Measurements from ENCODE around the gene CST7.
"Not testable (repeated sequence)": the region's sequence is repeated elsewhere in the genome, so short reads cannot be mapped to it uniquely, and the experiment has no call there.

The CST7 gene

DNA sequence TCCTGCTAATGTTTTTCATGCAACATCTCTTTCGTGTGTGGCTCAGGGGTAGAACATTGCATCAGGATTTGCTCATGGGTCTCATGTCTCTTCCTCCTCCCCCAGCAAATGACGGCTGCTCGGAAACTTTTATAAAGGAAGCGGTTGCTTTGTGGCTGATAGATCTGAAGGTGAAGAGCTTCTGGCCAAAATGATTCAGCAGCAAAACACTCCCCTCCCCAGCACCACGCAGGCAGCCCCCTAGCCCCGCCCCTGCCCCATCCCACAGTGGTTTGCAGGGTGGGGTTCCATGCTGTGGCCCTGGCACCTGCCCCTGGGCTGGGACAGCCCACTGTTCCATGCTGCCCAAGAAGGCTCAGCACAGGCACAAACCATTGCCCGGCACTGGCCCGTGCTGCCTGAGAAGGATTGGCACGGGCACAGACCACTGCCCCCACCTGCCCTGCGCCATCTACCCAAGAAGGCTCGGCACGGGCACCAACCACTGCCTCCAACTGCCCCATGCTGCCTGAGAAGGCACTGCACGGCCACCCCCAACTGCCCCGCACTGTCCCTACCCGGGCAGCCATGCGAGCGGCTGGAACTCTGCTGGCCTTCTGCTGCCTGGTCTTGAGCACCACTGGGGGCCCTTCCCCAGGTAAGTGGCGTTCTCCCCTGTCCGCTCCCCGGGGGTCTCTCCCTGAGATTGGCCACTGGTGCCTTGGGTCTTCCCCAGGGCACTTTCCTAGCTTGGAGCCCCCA, at the start of gene CST7:
Gene CST7, plus strand, starts transcription at position 331 of the 741 bp plus-strand sequence. Its CDS starts 237 bp downstream, at position 568.
- DNase-seq (ENCODE audit: low read depth), result peak; percentile 22

GRCh38 chr20:24906806-24907205, 42.3 kb upstream of the CST7 start:
- DNase-seq (ENCODE audit: low read depth), result no peak

DNA sequence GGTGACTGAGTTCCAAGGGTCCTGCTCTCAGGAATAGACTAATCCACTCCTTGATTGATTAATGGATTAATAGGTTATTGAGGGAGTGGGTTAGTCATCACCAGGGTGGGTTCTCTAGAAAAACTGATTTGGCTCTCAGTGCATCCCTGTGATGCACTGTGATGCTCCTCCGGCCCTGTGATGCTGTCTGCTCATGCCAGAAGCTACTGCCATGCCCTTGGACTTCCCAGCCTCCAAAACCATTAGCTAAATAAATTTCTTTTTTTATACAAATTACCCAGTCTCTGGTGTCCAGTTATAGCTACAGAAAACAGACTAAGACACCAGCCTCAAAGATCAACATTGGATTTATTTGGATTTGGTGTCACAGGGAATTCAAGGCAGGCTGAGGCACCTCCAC, 40.4 kb upstream of the CST7 start:
- no peak for DNase-seq (ENCODE audit: low read depth)

DNA sequence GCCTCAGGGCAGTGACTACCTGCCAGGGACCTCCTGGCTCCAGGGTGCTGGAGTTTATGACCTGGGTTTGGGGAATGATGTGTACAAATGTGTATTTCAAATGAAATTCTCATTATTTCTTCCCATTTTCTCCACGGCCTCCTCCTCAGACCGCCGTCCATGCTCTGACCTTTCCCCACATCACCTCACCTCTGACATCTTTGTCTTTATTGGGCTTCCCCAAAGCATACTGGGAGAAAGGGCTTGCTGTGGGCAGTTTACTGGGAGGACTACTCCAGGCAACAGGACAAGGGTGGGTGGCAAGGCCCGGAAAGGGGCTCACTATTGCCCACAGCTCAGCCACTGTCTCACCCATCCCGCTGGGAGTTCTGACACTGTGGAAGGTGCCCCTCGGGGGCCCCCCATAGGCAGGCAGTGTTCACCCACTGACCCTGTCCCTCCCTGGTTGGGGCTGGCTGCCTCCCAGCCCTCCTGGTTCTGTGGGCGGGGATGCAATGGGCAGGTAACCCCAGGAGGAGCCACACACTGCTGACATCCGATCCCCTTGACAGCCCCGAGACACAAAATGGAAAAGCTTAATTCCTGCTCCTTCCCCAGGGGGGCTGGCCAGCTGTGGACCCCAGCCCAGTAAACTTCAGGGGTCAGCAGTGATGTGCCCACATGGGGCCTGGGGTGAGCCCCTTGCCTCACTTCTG, 39.8 kb upstream of the CST7 start:
- DNase-seq (ENCODE audit: low read depth), result no peak

DNA sequence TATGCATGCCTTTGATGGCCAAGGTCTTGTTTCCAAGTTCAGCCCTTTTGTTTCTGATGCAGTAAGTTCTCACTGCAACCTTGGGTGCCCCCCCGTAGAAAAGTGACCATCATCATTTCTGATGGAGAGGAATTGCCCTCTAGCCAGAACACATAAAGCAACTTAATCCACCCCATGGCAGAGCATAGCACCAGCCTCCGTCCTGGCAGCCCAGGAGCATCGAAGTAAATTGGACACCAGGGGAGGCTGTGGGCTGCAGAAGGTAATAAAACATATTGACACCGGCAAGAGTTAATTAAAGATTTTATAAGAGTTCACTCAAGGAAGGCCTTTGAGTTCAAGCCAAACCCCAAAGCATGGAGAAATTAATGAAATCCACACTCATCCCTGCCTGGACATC, 39.2 kb upstream of the CST7 start:
- DNase-seq (ENCODE audit: low read depth), result no peak

DNA sequence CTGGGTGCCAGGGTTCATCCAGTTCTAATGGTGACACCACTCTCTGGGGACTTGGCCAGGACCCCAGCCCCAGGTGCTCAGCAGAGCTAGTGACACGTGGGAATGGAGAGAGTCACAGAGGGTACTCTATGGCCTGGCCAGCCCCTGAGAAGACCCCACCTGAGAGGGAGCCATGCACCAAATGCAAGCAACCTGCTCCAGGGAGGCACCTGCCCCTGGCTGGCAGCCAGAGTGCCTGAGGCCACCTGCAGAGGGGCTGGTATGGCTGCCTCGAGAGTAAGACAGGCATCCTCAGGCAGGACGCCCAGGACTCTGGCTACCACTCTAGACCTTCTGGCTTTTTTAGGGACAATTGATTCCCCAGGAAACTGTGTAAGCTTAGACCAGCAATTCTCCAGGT, 38.6 kb upstream of the CST7 start:
- DNase-seq (ENCODE audit: low read depth), result no peak

- no peak for DNase-seq (ENCODE audit: low read depth)
Measured at GRCh38 chr20:24911461-24911860, 37.6 kb upstream of the CST7 start.

DNA sequence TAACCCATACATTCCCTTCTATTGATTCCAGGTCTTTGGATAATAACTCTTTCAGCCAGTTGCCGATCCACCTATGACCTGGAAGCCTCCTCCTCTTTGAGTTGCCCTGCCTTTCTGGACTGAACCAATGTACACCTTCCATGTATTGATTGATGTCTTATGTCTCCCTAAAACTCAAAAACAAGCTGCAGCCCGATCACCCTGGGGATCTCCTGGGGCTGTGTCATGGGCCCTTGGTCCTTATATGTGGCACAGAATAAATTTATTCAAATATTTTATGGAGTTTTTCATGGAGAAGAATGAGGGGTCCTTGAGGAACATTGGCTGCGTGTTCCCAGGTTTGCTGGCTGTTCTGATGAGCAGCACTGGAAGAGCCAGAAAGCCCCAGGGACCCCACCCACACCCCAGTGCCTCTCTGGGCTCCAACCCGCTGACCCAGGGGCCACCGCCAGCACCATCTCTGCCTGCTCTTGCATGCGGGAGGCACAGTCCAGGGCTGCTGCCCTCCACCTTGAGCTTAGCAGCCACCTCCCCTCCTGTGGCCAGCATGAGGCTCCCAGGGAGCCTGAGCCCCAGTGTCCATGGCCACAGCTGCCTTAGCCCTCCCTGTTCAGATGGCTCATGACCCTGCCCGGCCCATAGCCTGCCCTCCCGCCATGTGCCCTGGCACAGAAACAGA, 36.5 kb upstream of the CST7 start:
- no peak for DNase-seq (ENCODE audit: low read depth)

DNA sequence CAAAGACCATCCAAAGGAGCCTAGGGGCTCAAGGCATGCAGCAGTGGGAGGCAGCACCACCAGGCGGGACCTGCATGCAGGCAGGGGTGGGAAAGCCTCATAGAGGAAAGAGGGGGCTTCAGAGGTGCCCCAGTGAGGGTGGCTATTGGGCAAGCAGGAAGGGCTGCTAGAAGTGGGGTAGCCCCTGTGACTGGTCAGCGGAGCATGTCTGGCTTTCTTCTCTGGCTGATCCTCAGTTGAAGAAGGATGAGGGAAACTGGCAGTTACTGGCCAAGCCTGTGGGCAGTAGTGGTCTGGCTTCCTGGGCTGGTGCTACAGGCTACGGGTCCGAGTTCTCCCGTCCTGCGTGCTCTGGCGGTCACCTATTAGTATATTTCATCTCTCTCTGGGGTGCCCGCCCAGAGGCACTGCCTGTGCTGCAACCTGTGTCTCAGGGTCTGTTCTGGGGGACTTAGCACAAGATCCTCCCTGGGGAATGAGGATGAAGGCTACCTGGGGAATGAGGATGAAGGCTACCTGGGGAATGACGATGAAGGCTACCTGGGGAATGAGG, 35.9 kb upstream of the CST7 start:
- no peak for DNase-seq (ENCODE audit: low read depth)

DNA sequence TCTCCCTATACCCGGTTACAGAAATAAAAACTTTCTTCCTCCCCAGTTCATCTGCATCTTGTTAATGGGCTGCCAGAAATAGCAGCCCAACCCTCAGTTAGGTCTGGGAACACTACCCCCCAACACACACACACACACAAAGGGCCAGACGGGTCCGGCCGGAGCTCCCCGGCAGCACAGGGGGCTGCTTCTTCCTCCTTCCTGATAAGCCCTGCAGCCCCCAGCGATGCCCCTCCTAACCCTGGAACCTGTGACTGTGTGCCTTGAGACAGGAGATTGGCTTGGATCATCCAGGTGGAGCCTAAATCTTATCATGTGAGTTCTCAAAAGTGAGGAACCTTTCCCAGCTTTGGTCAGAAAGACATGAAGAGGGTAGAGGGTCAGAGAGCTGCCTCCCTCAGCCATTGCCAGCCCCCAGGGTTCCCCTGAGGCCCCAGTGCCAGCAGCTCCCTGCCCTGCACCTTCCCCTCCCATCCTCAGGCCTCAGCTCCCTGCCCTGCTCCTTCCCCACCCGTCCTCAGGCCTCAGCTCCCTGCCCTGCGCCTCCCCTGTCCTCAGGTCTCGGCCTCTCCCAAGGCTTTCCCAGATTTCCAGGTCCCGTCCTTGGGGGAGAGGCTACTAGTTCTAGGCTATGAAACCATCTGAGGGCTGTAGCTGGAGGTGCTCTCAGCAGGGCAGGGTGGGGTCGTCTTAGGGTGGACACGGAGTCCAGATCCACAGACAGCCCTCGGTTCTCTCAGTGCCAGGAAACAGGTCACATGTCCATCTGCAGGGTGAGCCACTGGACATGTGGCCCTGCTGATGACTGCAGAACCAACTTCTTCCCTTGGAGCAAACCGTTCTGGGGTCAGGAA, 34.5 kb upstream of the CST7 start:
- no peak for DNase-seq (ENCODE audit: low read depth)

- DNase-seq (ENCODE audit: low read depth), result no peak
Measured at GRCh38 chr20:24915440-24915839, 33.6 kb upstream of the CST7 start.

DNA sequence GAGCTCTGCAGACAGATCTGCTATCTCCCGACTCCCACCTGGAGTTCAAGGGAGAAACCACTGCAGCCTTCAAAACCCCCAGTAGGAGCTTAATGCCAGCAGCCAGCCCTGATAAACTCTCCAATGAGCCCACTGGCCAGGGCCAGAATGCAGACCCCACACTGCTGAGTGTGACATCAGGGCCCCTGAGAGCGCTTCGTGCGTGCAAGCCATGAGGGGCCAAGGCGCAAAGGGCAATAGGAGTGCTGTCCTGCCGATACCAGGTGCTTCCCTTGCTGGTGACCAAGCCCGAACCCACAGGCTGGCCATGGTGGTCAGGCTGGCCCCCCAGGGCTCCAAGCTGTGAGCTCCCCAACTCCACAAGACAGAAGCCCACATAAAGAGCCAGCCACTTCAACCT, 33.2 kb upstream of the CST7 start:
- no peak for DNase-seq (ENCODE audit: low read depth)

- no peak for DNase-seq (ENCODE audit: low read depth)
Measured at GRCh38 chr20:24916412-24916811, 32.7 kb upstream of the CST7 start.

DNA sequence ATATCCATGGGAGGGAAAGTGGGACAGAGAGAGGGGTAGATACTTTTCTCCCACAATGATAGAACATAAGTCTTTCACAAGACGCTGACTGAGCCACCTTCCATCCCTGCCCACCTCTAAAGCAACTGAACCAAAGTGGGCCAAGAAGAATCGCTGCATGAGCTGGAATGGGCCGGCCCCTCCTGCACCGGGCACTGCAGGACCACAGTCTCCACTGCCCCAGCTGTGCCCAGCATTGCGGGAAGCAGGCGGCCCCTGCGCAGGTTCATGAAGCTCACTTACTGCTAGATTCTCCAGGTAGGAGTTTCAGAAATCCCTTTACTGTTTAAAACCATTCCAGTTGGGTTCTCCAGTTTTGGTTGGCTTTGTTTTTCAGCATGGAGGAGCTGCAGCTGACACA, 32.0 kb upstream of the CST7 start:
- no peak for DNase-seq (ENCODE audit: low read depth)

GRCh38 chr20:24917797-24918578, 31.1 kb upstream of the CST7 start:
- DNase-seq (ENCODE audit: low read depth), result peak; percentile 66

DNA sequence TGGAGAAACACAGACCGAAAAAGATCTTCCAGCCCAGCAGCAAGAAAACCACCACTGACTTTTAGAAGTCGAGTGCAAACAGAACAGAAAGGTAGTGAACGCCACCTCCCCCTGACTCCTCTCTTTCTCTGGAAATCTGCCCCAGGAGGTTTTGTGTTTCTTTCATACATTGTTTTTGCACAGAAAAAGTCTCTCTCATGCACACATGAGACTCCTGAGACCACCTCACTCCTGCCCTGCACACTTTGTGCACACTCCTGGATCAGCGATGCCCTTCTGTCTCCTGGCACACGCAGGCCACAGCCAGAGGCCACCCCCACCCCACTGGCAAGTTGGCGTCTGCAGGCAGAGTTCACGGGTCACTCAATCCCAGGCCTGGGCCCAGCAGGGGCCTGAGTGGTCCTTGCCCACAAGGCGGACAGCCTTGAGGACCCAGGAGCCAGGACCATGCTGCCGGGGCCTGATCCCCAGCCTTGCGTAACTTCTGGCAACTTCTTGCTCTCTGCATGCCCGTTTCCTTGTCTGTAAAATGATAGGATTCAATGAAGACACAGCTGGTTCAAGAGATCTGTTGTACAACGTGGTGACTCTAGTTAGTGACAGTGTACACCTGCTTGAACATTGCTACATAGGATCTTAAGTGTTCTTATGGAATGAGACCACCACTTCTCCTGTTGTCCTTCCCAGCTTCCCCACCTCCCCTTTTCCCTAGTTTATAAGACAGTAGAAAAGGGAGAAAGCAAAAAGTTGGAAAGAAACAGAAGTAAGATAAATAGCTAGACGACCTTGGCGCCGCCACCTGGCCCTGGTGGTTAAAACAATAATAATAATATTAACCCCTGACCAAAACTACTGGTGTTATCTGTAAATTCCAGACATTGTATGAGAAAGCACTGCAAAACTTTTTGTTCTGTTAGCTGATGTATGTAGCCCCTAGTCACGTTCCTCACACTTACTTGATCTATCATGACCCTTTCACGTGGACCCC, 30.2 kb upstream of the CST7 start:
- no peak for DNase-seq (ENCODE audit: low read depth)

- DNase-seq (ENCODE audit: low read depth), result not testable (repeated sequence)
Measured at GRCh38 chr20:24919665-24920064, 29.4 kb upstream of the CST7 start.

GRCh38 chr20:24920706-24921105, 28.4 kb upstream of the CST7 start:
- not testable (repeated sequence) for DNase-seq (ENCODE audit: low read depth)

DNA sequence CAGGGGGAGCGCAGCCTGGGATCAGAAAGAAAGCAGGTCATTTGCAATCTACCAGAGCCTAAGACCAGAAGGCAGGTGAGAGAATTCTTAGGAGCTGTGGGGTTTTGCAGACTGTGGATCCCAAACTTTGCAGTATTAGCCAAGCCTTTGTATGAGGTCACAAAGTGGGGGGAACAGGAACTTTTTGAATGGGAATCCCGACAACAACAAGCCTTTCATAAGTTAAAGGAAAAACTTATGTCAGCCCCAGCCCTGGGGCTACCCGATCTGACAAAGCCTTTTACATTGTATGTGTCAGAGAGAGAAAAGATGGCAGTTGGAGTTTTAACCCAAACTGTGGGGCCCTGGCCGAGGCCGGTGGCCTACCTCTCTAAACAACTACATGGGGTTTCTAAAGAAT, 19.8 kb upstream of the CST7 start:
- not testable (repeated sequence) for DNase-seq (ENCODE audit: low read depth)

Measured in ELR (cell line).